Measurements from ENCODE around the gene TXNDC11.

Gene TXNDC11

GRCh38 chr16:11688520-11688886, 54.2 kb downstream of the TXNDC11 start:
- DNase-seq, result no peak

- no peak for DNase-seq
Measured at GRCh38 chr16:11687601-11688519, 54.8 kb downstream of the TXNDC11 start.

GRCh38 chr16:11686713-11687380, 55.8 kb downstream of the TXNDC11 start:
- no peak for DNase-seq

- DNase-seq, result no peak
Measured at GRCh38 chr16:11685844-11686618, 56.6 kb downstream of the TXNDC11 start.

GRCh38 chr16:11684231-11685025, 58.2 kb downstream of the TXNDC11 start:
- DNase-seq, result no peak

GRCh38 chr16:11683145-11683544, 59.5 kb downstream of the TXNDC11 start:
- DNase-seq, result no peak

- DNase-seq, result no peak
Measured at GRCh38 chr16:11682655-11683096, 60.0 kb downstream of the TXNDC11 start.

GRCh38 chr16:11681976-11682654, 60.5 kb downstream of the TXNDC11 start:
- no peak for DNase-seq

- DNase-seq, result no peak
Measured at GRCh38 chr16:11681556-11681955, 61.1 kb downstream of the TXNDC11 start.

GRCh38 chr16:11679941-11680911, 62.4 kb downstream of the TXNDC11 start:
- DNase-seq, result no peak

GRCh38 chr16:11679250-11679649, 63.4 kb downstream of the TXNDC11 start:
- no peak for DNase-seq

- DNase-seq, result no peak
Measured at GRCh38 chr16:11677959-11678881, 64.4 kb downstream of the TXNDC11 start.

GRCh38 chr16:11677451-11677951, 65.2 kb downstream of the TXNDC11 start:
- no peak for DNase-seq

- DNase-seq, result no peak
Measured at GRCh38 chr16:11676799-11677198, 65.9 kb downstream of the TXNDC11 start.

- no peak for DNase-seq
Measured at GRCh38 chr16:11675561-11676511, 66.8 kb downstream of the TXNDC11 start.

GRCh38 chr16:11674818-11675560, 67.7 kb downstream of the TXNDC11 start:
- DNase-seq, result no peak
